ENCODE measurements around the gene RANBP3.
"Not testable (repeated sequence)": the region's sequence is repeated elsewhere in the genome, so short reads cannot be mapped to it uniquely, and the experiment has no call there.

Gene RANBP3

DNA sequence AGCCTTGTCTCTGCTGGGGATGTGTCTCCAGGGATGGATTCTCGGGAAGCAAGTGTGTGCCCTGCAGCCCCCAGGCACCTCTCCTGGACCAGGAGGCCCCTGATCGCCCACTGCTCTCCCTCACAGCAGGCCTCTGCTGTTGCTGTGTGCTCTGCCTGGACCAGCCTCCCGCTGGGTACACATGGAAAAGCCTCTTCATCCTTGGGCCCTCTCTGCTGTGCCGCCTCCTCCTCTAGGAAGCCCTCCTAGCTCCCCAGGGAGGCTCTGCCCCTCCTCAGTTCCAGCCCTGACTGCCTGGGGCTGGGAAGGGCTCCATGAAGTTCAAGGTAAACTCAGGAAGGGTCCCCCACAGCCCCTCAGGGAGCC lies 86.4 kb downstream of the RANBP3 start:
- H3K9ac ChIP-seq (ENCODE audit: low read length in 2 of 2): peak overlapping the region in 1 of 2 donors; percentile 28
- H3K27me3 ChIP-seq (ENCODE audit: control insufficient read depth in 1 of 2, insufficient read depth in 2 of 2, low read length in 2 of 2): no peaks in the 10 kb centered on the region
- peaks cover 25% of the 10 kb centered on the region for H3K4me1 ChIP-seq (ENCODE audit: control insufficient read depth, insufficient read depth, low read length)

DNA sequence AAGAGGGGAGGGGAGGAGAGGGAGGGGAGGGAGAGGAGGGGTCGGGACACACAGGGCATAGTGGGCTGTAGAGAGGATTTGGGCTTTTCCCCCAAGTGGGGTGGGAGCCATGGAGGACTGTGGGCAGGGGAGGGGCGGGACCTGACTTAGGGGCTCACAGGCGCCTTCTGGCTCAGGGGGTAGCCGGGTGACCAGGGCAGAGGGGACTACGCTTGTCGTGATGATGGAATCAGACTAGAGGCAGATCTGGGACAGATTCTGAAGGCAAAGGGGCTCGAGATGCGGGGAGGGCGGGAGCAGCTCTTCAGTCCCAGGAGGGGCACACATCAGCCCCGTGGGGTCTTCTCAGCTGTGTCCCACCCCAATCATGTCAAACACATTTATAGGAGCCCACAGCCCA lies 87.8 kb downstream of the RANBP3 start:
- Histone ChIP-seq H3K9me3 (ENCODE audit: control insufficient read depth in 2 of 2, low read length in 2 of 2) (no peaks in the 10 kb centered on the region), H3K9ac (ENCODE audit: low read length in 2 of 2) (no peak overlapping the region), H3K27ac (ENCODE audit: low read length) (peak overlapping the region; percentile 11), H3K4me3 (ENCODE audit: low read length in 2 of 2) (no peak overlapping the region), H3K27me3 (ENCODE audit: control insufficient read depth in 1 of 2, insufficient read depth in 2 of 2, low read length in 2 of 2) (no peaks in the 10 kb centered on the region), H3K36me3 (ENCODE audit: control insufficient read depth in 2 of 2, insufficient read depth in 2 of 2, low read length in 2 of 2) (peaks cover 1 to 3% of the 10 kb centered on the region in 2 donors), H3K4me1 (ENCODE audit: control insufficient read depth, insufficient read depth, low read length) (peaks cover 25% of the 10 kb centered on the region)

More for the DNA sequence above, 86.4 kb downstream of the RANBP3 start:
- Histone ChIP-seq H3K9me3 (ENCODE audit: control insufficient read depth in 2 of 2, low read length in 2 of 2) (no peaks in the 10 kb centered on the region), H3K36me3 (ENCODE audit: control insufficient read depth in 2 of 2, insufficient read depth in 2 of 2, low read length in 2 of 2) (peaks cover 6 to 13% of the 10 kb centered on the region in 2 donors), H3K4me3 (ENCODE audit: low read length in 2 of 2) (no peak overlapping the region), H3K27ac (ENCODE audit: low read length) (no peak overlapping the region)

DNA sequence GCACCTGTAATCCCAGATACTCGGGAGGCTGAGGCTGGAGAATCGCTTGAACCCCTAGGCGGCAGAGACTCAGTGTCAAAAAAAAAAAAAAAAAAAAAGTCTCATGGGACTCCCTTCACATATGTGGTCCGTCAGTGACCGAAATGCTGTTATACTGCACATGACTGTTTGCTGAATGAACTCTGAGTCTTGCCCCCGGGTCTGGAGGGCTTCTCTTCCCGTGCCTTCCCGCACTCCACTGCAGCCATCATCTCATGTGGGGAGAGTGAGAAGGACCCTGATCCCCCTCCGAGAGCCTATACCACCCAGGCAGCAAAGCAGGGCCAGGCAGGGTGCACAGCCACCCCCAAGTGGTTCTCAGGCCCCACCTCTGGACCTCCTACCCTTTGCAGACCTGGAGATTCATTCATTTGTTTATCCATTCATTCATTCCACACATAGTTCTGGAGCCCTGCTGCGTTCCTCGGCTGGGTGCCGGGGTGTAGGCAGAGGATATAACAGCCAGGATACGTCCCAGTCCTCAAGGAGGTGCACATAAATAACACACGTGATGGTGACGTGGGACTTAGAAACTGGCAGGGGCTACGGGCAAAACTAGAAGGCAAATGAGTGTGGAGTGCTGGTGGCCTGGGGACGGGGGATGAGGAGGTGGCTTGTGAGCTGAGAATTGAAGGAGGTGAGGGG lies 88.5 kb downstream of the RANBP3 start:
- H3K4me3 ChIP-seq (ENCODE audit: low read length in 2 of 2): peak overlapping the region in 1 of 2 donors; percentile 29
- no peak overlapping the region for H3K9ac ChIP-seq (ENCODE audit: low read length in 2 of 2)
- H3K27ac ChIP-seq (ENCODE audit: low read length): peak overlapping the region; percentile 11
- H3K4me1 ChIP-seq (ENCODE audit: control insufficient read depth, insufficient read depth, low read length): peaks cover 25% of the 10 kb centered on the region
- H3K27me3 ChIP-seq (ENCODE audit: control insufficient read depth in 1 of 2, insufficient read depth in 2 of 2, low read length in 2 of 2): no peaks in the 10 kb centered on the region
- H3K36me3 ChIP-seq (ENCODE audit: control insufficient read depth in 2 of 2, insufficient read depth in 2 of 2, low read length in 2 of 2): peaks cover 0 to 1% of the 10 kb centered on the region in 2 donors
- H3K9me3 ChIP-seq (ENCODE audit: control insufficient read depth in 2 of 2, low read length in 2 of 2): no peaks in the 10 kb centered on the region

DNA sequence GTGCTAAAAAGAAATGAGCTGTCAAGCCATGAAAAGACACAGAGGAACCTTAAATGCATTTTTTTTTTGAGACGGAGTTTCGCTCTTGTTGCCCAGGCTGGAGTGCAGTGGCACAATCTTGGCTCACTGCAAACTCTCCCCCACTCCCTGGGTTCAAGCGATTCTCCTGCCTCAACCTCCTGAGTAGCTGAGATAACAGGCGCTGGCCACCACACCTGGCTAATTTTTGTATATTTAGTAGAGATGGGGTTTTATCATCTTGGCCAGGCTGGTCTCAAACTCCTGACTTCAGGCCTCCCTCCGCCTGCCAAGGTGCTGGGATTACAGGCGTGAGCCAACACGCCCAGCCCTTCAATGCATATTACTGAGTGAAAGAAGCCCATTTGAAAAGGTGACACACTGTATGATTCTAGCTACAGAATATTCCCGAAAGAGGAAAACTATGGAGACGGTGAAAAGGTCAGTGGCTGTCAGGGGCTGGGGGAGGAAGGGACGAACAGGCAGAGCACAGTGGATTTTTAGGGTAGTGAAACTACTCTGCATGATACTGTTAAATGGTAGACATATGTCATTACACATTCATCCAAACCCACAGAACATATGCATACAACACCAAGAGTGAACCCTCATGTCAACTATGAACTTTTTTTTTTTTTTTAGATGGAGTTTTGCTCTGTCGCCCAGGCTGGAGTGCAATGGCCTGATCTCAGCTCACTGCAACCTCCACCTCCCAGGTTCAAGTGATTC lies 93.7 kb downstream of the RANBP3 start:
- peaks cover 20% of the 10 kb centered on the region for H3K4me1 ChIP-seq (ENCODE audit: control insufficient read depth, insufficient read depth, low read length)
- not testable (repeated sequence) for H3K9me3 ChIP-seq (ENCODE audit: control insufficient read depth in 2 of 2, low read length in 2 of 2); H3K4me3 ChIP-seq (ENCODE audit: low read length in 2 of 2); H3K27ac ChIP-seq (ENCODE audit: low read length); H3K36me3 ChIP-seq (ENCODE audit: control insufficient read depth in 2 of 2, insufficient read depth in 2 of 2, low read length in 2 of 2); H3K9ac ChIP-seq (ENCODE audit: low read length in 2 of 2); H3K27me3 ChIP-seq (ENCODE audit: control insufficient read depth in 1 of 2, insufficient read depth in 2 of 2, low read length in 2 of 2)

DNA sequence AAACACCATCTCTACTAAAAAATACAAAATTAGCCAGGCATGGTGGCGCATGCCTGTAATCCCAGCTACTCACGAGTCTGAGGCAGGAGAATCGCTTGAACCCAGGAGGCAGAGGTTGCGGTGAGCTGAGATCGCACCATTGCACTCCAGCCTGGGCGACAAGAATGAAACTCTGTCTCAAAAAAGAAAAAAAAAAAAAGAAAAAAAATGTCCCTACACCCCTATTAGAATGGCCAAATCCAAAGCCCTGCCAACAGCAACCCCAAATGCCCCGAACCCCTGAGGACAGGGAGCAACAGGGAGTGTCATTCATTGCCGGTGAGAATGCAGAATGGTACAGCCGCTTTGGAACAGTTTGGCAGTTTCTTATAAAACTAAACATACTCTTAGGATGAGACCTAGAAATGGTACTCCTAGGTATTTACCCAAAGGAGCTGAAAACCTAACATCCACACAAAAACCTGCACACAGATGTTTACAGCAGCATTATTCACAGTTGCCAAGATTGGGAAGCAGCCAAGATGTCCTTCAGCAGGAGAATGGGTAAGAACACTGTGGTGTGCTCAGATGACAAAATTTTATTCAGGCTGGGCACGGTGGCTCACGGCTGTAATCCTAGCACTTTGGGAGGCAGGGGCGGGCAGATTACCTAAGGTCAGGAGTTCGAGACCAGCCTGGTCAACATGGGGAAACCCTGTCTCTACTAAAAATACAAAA lies 94.6 kb downstream of the RANBP3 start:
- H3K36me3 ChIP-seq (ENCODE audit: control insufficient read depth in 2 of 2, insufficient read depth in 2 of 2, low read length in 2 of 2); H3K27me3 ChIP-seq (ENCODE audit: control insufficient read depth in 1 of 2, insufficient read depth in 2 of 2, low read length in 2 of 2); H3K4me3 ChIP-seq (ENCODE audit: low read length in 2 of 2); H3K9me3 ChIP-seq (ENCODE audit: control insufficient read depth in 2 of 2, low read length in 2 of 2); H3K9ac ChIP-seq (ENCODE audit: low read length in 2 of 2): not testable (repeated sequence)
- H3K4me1 ChIP-seq (ENCODE audit: control insufficient read depth, insufficient read depth, low read length): peaks cover 21% of the 10 kb centered on the region
- H3K27ac ChIP-seq (ENCODE audit: low read length): peak overlapping the region; percentile 37

DNA sequence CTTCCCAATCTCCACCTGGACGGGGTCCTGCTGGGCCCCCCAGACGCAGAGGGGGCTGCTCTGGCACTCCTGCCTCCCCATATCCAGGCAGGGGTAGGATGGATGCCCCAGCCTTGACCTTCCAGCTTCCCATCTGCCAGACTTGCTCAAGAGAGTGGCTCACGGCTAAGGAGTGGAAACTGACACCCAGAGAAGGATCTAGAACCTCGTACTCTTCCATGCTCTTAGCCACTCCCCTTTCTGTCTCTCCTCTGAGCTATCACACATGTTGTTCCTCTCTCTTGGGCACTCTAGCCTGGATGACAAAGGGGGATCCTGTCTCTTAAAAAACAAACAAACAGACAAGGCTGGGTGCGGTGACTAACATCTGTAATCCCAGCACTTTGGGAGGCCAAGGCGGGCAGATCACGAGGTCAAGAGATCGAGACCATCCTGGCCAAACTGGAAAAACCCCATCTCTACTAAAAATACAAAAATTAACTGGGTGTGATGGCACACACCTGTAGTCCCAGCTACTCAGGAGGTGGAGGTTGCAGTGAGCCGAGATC lies 95.4 kb downstream of the RANBP3 start:
- H3K4me3 ChIP-seq (ENCODE audit: low read length in 2 of 2): no peak overlapping the region
- peaks cover 21% of the 10 kb centered on the region for H3K4me1 ChIP-seq (ENCODE audit: control insufficient read depth, insufficient read depth, low read length)
- no peaks in the 10 kb centered on the region for H3K27me3 ChIP-seq (ENCODE audit: control insufficient read depth in 1 of 2, insufficient read depth in 2 of 2, low read length in 2 of 2)
- H3K27ac ChIP-seq (ENCODE audit: low read length): peak overlapping the region; percentile 53
- no peaks in the 10 kb centered on the region for H3K36me3 ChIP-seq (ENCODE audit: control insufficient read depth in 2 of 2, insufficient read depth in 2 of 2, low read length in 2 of 2)
- no peak overlapping the region for H3K9ac ChIP-seq (ENCODE audit: low read length in 2 of 2)
- no peaks in the 10 kb centered on the region for H3K9me3 ChIP-seq (ENCODE audit: control insufficient read depth in 2 of 2, low read length in 2 of 2)

DNA sequence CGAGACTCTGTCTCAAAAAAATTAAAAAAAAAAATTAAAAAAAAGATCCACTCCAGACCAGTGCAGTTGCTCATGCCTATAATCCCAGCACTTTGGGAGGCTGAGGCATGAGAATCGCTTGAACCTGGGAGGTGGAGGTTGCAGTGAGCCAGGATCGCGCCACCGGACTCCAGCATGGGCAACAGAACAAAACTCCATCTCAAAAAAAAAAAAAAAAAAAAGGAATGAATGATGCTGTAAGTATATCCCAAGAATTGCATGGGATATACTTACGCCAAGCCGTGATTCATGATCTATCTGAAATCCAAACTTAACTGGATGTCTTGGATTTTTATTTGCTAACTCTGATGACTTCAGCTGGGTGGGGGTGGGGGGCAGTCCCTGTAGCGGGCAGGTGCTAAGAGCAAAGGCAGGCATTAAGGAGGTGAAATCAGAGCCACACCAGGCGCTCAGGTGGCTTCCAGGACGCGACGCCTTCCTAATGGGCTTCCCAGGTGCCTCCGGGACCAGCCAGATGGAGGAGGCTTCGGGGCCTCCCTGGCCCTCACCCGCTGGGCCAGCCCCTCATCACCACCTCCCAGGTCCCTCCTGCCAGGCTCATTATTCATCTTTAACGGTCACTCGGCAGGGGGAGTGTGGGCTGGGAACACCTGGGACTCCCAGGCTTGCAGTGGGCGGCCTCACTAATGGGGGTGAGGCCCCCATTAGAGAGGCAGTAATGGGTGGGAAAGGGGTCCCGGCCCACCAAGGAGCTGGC lies 96.2 kb downstream of the RANBP3 start:
- Histone ChIP-seq H3K9me3 (ENCODE audit: control insufficient read depth in 2 of 2, low read length in 2 of 2) (no peaks in the 10 kb centered on the region), H3K9ac (ENCODE audit: low read length in 2 of 2) (no peak overlapping the region), H3K4me3 (ENCODE audit: low read length in 2 of 2) (no peak overlapping the region), H3K27ac (ENCODE audit: low read length) (peak overlapping the region; percentile 53), H3K27me3 (ENCODE audit: control insufficient read depth in 1 of 2, insufficient read depth in 2 of 2, low read length in 2 of 2) (no peaks in the 10 kb centered on the region), H3K4me1 (ENCODE audit: control insufficient read depth, insufficient read depth, low read length) (peaks cover 21% of the 10 kb centered on the region), H3K36me3 (ENCODE audit: control insufficient read depth in 2 of 2, insufficient read depth in 2 of 2, low read length in 2 of 2) (no peaks in the 10 kb centered on the region)

DNA sequence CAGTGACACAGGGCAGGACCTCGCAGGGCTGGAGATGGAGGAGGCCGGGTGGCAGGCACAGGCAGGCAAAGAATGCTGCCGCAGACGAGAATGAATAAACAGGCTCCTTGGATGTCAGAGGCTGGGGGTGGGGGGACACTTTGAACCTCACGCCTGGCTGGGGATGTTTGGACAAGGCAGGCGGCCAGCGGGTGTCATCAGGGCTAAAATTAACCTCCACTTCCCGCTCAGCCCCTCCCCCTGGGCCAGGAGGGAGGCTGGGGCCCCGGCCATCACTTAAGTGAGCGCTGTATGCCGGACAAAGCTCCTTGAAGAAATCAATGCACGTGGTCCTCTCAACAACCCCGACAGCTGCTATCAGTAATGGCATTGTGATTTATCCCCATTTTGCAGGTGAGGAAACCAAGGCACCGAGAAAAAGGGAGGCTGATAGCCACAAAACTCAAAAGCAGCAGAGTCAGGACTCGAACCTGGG lies 97.3 kb downstream of the RANBP3 start:
- no peaks in the 10 kb centered on the region for H3K27me3 ChIP-seq (ENCODE audit: control insufficient read depth in 1 of 2, insufficient read depth in 2 of 2, low read length in 2 of 2)
- peak overlapping the region in 1 of 2 donors; percentile 26 for H3K9ac ChIP-seq (ENCODE audit: low read length in 2 of 2)
- peaks cover 21% of the 10 kb centered on the region for H3K4me1 ChIP-seq (ENCODE audit: control insufficient read depth, insufficient read depth, low read length)
- H3K36me3 ChIP-seq (ENCODE audit: control insufficient read depth in 2 of 2, insufficient read depth in 2 of 2, low read length in 2 of 2): no peaks in the 10 kb centered on the region
- no peaks in the 10 kb centered on the region for H3K9me3 ChIP-seq (ENCODE audit: control insufficient read depth in 2 of 2, low read length in 2 of 2)
- peak overlapping the region; percentile 80 for H3K27ac ChIP-seq (ENCODE audit: low read length)
- peak overlapping the region in 1 of 2 donors; percentile 15 for H3K4me3 ChIP-seq (ENCODE audit: low read length in 2 of 2)

DNA sequence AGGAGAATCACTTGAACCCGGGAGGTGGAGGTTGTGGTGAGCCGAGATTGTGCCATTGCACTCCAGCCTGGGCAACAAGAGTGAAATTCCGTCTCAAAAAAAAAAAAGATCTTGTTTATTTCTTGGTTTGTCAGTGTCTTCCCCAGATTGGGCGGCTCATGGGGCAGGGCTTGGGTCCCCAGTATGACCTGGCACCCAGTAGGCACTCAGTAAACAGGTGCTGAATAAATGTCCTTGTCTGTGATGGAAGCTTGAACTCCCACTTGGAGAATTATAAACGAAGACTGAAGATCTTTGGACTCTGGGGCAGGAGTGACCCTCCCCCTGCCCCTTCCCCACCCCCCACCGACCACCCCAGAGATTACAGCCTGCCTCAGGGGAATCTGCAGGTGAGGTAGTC lies 97.7 kb downstream of the RANBP3 start:
- Histone ChIP-seq H3K27ac (ENCODE audit: low read length) (peak overlapping the region; percentile 66), H3K4me1 (ENCODE audit: control insufficient read depth, insufficient read depth, low read length) (peaks cover 21% of the 10 kb centered on the region), H3K4me3 (ENCODE audit: low read length in 2 of 2) (no peak overlapping the region), H3K36me3 (ENCODE audit: control insufficient read depth in 2 of 2, insufficient read depth in 2 of 2, low read length in 2 of 2) (no peaks in the 10 kb centered on the region), H3K27me3 (ENCODE audit: control insufficient read depth in 1 of 2, insufficient read depth in 2 of 2, low read length in 2 of 2) (no peaks in the 10 kb centered on the region), H3K9me3 (ENCODE audit: control insufficient read depth in 2 of 2, low read length in 2 of 2) (no peaks in the 10 kb centered on the region), H3K9ac (ENCODE audit: low read length in 2 of 2) (no peak overlapping the region)

DNA sequence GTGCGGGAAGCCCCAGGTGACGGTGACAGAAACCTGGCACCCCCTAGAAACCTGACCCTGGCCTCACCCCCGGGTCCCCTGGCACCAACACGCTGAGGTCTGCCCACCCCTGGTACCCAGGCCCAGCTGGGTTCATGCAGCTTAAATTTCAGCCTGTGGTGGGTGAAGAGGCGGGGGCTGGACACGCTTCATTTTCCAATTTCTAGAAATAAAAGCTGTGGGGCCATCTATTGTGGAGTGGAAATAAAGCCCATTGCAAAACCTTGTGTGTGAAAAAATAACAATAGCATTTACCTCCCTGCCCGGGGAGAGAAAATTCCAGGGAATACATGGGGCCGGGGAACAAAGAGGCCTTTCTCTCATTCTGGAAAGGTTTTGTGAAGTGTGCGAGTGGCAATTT lies 100.1 kb downstream of the RANBP3 start:
- Histone ChIP-seq H3K27me3 (ENCODE audit: control insufficient read depth in 1 of 2, insufficient read depth in 2 of 2, low read length in 2 of 2) (no peaks in the 10 kb centered on the region), H3K9ac (ENCODE audit: low read length in 2 of 2) (no peak overlapping the region), H3K9me3 (ENCODE audit: control insufficient read depth in 2 of 2, low read length in 2 of 2) (no peaks in the 10 kb centered on the region), H3K27ac (ENCODE audit: low read length) (no peak overlapping the region), H3K4me1 (ENCODE audit: control insufficient read depth, insufficient read depth, low read length) (peaks cover 16% of the 10 kb centered on the region), H3K36me3 (ENCODE audit: control insufficient read depth in 2 of 2, insufficient read depth in 2 of 2, low read length in 2 of 2) (no peaks in the 10 kb centered on the region), H3K4me3 (ENCODE audit: low read length in 2 of 2) (no peak overlapping the region)

Measured in stomach smooth muscle (tissue), 2 donors.